Ascending aorta (tissue), 2 donors: ENCODE measurements around the gene TMEM178A. TPM values are rescaled to one million over a fixed set of nuclear protein-coding genes. Genes with fewer than 3 reads are reported as not detected.

ENCODE experiments used
- DNase-seq, 2 donors: peaks; one replicate each; pipeline ENCODE4 v3.0.0-alpha.2; 2019; ENCODE audit warnings: low spot score in 2 of 2
- H3K27ac ChIP-seq, 2 donors: fragments of 200-600 bp; sonication (generic); one replicate each; pipeline ENCODE4 v1.5.1; 2016 to 2017; ENCODE audit warnings: mild to moderate bottlenecking in 1 of 2
- H3K27me3 ChIP-seq: fragments of 200-600 bp; sonication (generic); one replicate; pipeline ENCODE4 v1.5.1; 2017
- H3K36me3 ChIP-seq, 2 donors: fragments of 200-600 bp; sonication (generic); one replicate each; pipeline ENCODE4 v1.5.1; 2016
- H3K4me1 ChIP-seq, 2 donors: fragments of 200-600 bp; sonication (generic); one replicate each; pipeline ENCODE4 v1.5.1; 2016 to 2017; ENCODE audit warnings: mild to moderate bottlenecking in 1 of 2
- H3K4me3 ChIP-seq, 2 donors: fragments of 200-600 bp; sonication (generic); one replicate each; pipeline ENCODE4 v1.5.1; 2016 to 2017; ENCODE audit warnings: mild to moderate bottlenecking in 1 of 2
- H3K9me3 ChIP-seq, 2 donors: fragments of 200-600 bp; sonication (generic); one replicate each; pipeline ENCODE4 v1.5.1; 2016
- intact Hi-C: fragments of 100-400 bp; cut with DNase I; formaldehyde crosslinking; loops from one replicate; pipeline ENCODE4 v1.15.1; 2023
- total RNA-seq: library from RNA; depleted of rRNA; stranded (reverse); fragments of >200 nt; gene quantifications from one replicate; pipeline ENCODE4 v1.1.0, GENCODE V29; 2016
- TF ChIP-seq, protein P1 (sequence below), 3 experiments: fragments of 200-600 bp in 2 of 3; fragments of 450-650 bp in 1 of 3; sonication (generic) in 2 of 3; IDR thresholded peaks; one replicate each; pipeline ENCODE4 v1.5.1; 2016 to 2019; ENCODE audit warnings: antibody characterized with exemption in 3 of 3, mild to moderate bottlenecking in 1 of 3, moderate library complexity in 1 of 3

TMEM178A gene
- total RNA-seq, 1 donor from 2014 or later: 29.5 TPM

DNA sequence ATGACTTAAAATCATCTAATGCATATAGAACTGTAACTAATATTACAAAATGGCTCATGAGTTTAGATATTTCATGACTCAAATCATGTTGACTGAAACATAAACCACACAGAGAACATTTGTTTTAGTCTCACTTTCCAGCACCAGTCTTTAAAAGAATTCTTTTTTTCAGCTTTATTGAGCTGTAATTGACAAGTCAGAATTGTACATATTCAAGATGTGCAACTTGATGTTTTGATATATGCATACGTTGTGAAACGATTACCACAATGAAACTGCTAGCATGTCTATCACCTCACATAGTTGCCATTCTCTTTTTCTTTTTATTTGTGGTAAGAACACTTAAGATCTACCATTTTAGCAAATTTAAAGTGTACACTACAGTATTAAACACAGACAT, 25.0 kb upstream of the TMEM178A start:
- Histone ChIP-seq H3K9me3 (no peaks in the 10 kb centered on the region), H3K27ac (no peak overlapping the region), H3K4me3 (no peak overlapping the region), H3K36me3 (no peaks in the 10 kb centered on the region), H3K4me1 (no peaks in the 10 kb centered on the region), H3K27me3 (no peaks in the 10 kb centered on the region)
- TF ChIP-seq, protein P1, sequence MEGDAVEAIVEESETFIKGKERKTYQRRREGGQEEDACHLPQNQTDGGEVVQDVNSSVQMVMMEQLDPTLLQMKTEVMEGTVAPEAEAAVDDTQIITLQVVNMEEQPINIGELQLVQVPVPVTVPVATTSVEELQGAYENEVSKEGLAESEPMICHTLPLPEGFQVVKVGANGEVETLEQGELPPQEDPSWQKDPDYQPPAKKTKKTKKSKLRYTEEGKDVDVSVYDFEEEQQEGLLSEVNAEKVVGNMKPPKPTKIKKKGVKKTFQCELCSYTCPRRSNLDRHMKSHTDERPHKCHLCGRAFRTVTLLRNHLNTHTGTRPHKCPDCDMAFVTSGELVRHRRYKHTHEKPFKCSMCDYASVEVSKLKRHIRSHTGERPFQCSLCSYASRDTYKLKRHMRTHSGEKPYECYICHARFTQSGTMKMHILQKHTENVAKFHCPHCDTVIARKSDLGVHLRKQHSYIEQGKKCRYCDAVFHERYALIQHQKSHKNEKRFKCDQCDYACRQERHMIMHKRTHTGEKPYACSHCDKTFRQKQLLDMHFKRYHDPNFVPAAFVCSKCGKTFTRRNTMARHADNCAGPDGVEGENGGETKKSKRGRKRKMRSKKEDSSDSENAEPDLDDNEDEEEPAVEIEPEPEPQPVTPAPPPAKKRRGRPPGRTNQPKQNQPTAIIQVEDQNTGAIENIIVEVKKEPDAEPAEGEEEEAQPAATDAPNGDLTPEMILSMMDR (IDR thresholded peaks at IDR 0.05): no peak
- DNase-seq: no peak
- intact Hi-C loops: no loop called here

DNA sequence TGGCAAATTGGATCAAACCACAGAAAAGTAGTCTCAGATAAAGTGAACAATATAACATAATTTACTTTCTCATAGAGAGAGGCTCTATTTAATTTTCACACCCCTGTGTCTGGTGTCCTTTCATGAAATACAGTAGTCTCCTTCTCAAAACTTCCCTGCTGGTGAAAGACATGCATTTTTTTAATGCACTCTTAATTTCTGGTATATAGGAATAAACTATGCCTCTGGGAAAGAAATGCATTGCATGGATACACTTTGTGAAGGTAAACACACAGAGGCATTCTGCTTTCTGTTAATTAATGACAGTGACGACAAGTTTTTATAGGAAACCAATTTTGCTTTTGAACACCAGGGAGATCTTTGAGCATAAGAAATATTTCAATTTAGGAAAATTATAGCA, 24.1 kb upstream of the TMEM178A start:
- H3K36me3 ChIP-seq: no peaks in the 10 kb centered on the region
- TF ChIP-seq, protein P1 (IDR thresholded peaks at IDR 0.05): no peak
- no peaks in the 10 kb centered on the region for H3K9me3 ChIP-seq
- H3K4me3 ChIP-seq: no peak overlapping the region
- no peaks in the 10 kb centered on the region for H3K27me3 ChIP-seq
- H3K27ac ChIP-seq: no peak overlapping the region
- H3K4me1 ChIP-seq: no peaks in the 10 kb centered on the region
- intact Hi-C loops: no loop called here
- no peak for DNase-seq

DNA sequence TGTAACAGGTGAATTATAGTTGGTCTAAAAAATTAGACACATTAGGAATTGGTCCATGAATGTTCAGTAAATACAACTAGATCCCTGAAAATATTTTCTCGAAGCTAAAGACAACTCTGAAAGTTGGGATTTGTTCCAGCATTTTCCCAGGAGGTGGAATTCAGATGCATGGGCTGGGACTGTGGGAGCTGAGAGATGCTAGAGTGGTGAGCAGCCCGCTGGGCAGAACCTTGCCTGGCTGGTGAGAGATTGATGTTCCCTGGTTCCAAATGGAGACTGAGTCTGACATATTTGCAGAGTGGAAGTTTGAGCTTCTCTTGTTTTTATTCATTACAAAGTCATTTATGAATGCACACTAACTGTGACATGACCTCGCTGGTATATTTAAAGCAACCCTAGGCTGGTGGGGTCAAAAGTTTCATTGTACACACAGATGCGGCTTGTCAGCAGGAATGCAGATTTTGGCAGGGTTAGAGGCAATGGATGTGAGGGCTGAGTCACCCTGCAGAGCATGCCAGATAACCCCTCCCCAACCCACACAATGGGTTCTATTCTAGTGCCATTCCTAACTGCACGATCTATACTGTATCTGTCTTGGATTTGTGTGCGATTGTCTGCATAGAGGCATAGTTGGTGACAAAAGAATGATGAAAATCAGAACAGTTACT, 23.5 kb upstream of the TMEM178A start:
- DNase-seq: no peak
- TF ChIP-seq, protein P1 (IDR thresholded peaks at IDR 0.05): no peak
- Histone ChIP-seq H3K36me3 (no peaks in the 10 kb centered on the region), H3K4me3 (no peak overlapping the region), H3K4me1 (no peaks in the 10 kb centered on the region), H3K27me3 (no peaks in the 10 kb centered on the region), H3K27ac (no peak overlapping the region), H3K9me3 (no peaks in the 10 kb centered on the region)
- intact Hi-C loops: no loop called here

DNA sequence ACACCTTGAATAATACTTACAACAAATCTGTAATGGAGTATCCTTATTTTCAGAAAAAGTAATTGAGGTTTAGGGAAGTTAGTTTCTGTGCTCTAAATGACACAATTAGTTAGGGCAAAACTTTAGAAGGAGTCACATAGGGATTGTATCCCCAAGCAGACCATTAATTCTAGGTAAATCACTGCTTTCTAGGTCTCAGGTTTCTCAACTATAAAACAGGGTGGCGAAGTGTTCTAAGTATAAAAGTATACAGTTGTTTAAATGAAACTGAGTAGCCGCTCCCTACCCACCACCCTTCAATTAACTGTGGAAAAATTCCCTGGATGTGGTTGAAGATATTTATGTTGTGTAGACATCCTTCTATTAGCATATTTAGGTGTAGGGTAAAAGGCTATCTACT, 19.9 kb upstream of the TMEM178A start:
- Histone ChIP-seq H3K4me1 (no peaks in the 10 kb centered on the region), H3K27ac (no peak overlapping the region), H3K27me3 (no peaks in the 10 kb centered on the region), H3K4me3 (no peak overlapping the region), H3K9me3 (no peaks in the 10 kb centered on the region), H3K36me3 (no peaks in the 10 kb centered on the region)
- TF ChIP-seq, protein P1 (IDR thresholded peaks at IDR 0.05): no peak
- DNase-seq: no peak
- intact Hi-C loops: no loop called here

DNA sequence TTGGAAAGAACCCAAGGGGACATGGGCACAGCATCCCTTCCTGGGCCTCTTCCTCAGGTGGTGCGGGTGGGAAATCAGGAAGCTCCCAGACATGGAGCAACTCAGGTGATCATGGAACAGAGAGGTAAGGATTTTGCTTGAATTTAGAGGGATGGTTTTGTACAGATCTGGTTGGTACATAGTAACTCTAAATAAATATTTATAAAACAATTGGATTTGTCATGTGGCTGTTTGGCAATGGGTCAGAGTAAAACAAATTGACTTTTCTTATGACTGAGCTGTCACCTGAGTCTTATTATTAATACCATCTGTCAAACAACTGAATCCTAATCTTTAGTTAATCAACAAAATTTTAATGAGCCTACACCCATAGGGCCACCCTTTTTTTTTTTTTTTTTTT, 19.4 kb upstream of the TMEM178A start:
- H3K9me3 ChIP-seq: no peaks in the 10 kb centered on the region
- no peaks in the 10 kb centered on the region for H3K36me3 ChIP-seq
- no peaks in the 10 kb centered on the region for H3K27me3 ChIP-seq
- no peak for DNase-seq
- H3K27ac ChIP-seq: no peak overlapping the region
- intact Hi-C loops: no loop called here
- no peaks in the 10 kb centered on the region for H3K4me1 ChIP-seq
- no peak overlapping the region for H3K4me3 ChIP-seq
- TF ChIP-seq, protein P1 (IDR thresholded peaks at IDR 0.05): no peak
